GM15510 (cell line): Measurements from ENCODE around the gene SGCA.

ENCODE experiments used
- POLR2A ChIP-seq: IDR thresholded peaks from 3 replicates; pipeline ENCODE4 v1.6.1; 2011; ENCODE audit warnings: borderline replicate concordance; ENCODE audit not compliant: insufficient read length; ENCODE audit errors: extremely low read depth

SGCA gene

GRCh38 chr17:50174444-50174843, 8.6 kb downstream of the SGCA start:
- no peak for TF ChIP-seq POLR2A

- TF ChIP-seq POLR2A = no peak
These were observed 9.4 kb downstream of the SGCA start for GRCh38 chr17:50175035-50175807.

DNA sequence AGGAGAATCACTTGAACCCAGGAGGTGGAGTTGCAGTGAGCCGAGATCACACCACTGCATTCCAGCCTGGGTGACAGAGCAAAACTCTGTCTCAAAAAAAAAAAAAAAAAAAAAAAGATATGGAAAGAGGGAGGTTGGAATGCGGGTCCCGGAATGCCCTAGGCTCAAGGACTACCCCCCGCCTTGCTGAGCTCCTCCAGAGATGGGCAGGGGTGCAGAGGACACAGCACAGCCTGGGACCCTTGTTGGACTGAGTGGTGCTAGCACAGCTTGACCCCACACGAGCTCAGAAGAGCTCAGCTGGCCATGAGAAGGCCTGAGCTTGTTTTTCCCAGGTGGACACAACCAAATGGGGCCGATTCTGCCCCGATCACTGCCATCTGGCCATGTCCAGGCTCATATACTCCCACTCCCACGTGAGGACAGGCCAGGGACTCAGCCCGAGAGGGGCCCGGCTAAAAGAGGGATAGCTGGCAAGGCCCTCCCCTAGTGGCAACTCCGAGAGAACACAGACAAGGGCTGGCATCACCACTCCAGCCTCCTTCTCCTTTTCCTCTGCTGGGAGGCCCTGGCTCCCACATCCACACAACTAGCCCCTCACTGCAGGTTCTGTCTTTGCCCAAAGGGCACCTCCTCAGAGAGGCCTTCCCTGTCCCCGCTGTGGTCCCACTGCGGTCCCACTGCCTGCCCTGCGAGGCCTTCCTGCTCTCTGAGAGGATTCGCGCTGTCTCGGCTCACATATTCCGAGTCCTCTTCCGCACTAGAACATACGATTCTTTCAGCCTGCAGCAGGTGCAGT, 11.0 kb downstream of the SGCA start:
- TF ChIP-seq POLR2A = no peak

DNA sequence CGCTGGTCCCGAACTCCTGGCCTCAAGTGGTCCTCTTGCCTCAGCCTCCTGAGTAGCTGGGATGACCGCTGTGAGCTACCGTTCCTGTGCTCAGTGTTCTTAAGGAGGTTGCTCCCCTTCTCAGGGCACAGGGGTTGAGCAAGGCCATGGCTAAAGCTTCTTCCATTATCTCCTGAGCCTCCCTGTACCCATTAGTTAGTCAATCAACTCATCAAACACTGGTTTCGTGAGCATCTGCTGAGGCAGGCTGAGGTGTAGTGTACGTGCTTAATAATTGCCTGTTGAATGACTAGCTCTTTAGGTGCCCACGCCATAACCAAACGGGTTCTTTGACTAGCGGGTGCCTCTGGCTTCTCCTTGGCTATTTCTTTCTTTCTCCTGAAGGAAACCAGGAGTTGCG, 11.7 kb downstream of the SGCA start:
- no peak for TF ChIP-seq POLR2A

DNA sequence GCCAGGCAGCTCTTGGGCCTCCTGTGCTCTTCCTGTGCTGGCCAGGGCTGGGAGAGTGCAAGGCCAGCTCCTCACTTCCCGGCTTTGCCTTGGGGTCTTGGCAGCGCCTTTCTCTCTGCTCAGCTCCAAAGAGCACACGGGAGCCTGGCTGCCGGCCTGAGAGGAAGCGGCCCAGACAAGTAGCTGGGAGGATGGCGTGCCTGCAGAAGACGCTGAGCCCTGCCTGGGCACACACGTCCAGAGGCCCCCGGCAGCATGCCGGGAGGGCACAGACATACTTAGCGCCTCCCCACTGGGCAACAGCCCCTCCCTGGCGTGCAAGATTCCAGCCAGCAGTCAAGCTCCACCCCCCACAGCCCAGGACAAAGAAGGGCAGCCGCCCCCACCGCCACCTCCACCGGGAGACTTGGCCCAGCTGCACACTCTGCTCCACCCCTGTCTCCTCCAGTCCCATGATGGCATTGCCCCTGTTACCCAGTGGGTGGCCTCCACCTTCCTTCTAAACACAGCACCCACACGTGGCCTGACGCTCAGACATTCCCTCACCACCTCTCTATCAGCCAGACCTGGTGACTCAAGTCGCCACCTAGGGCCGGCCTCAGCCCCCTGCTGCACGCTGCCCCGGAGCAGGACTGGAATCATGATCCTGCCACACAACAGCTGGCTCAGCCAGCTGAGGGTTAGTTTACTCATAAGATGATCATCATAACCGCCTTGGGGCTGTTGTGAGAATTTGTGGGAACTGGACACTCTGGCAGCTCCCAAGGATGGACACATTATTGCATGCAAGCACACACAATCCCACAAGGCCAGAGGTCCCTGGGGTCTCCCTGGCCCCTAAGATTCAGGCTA, 12.4 kb downstream of the SGCA start:
- TF ChIP-seq POLR2A = no peak

- no peak for TF ChIP-seq POLR2A
These were observed 14.3 kb downstream of the SGCA start for GRCh38 chr17:50180111-50180510.

- no peak for TF ChIP-seq POLR2A
These were observed 14.8 kb downstream of the SGCA start for GRCh38 chr17:50180620-50181019.

DNA sequence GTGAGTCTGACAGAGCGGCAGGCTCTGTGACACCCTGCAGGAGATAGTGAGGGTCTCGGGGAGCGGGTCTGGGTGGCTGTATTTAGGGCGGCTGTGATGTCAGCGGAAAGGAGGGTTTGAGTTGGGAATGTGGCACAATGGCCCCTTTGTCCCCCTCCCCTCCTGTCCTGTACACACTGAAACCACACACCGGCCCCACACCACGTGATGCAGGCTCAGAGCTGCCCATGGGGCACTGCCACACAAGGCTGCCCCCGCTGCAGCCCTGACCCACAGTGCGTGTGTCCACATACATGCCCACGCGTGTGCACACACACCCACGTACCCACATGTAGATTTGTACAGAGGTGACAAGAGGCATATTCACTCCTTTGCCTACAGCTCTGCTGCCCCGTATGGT, 15.3 kb downstream of the SGCA start:
- no peak for TF ChIP-seq POLR2A

- no peak for TF ChIP-seq POLR2A
These were observed 16.1 kb downstream of the SGCA start for GRCh38 chr17:50181591-50182560.

DNA sequence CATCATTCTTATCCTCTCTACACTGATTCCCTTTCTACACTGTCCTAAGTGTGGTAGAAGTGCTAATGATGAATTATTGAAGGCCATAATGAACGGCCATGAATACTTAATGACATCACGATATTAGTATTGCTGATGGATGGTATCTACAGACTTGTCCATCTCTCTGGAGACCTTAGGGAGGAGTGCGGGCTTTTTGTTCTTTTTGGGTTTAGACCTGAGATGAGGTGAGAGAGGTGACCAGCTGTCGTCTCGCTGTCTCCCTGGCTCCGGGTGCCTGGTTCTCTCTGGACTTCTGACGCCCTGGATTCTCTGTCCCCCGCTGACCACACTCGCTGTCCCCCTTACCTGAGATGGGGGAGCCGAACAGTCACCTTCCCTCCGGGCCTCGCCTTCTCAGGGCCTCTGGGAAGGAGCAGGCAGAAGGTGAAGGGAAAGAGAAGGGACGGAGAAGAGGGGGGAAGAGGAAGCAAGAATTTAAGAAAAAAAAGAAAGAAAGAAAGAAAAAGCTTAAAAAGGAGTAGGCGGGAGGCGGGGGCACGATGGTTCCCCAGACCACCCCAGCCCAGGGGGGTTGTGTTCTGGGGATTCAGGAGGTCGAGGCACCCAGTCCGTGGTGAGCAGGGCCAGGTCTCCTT, 17.1 kb downstream of the SGCA start:
- no peak for TF ChIP-seq POLR2A

GRCh38 chr17:50183421-50183994, 17.7 kb downstream of the SGCA start:
- TF ChIP-seq POLR2A = no peak

DNA sequence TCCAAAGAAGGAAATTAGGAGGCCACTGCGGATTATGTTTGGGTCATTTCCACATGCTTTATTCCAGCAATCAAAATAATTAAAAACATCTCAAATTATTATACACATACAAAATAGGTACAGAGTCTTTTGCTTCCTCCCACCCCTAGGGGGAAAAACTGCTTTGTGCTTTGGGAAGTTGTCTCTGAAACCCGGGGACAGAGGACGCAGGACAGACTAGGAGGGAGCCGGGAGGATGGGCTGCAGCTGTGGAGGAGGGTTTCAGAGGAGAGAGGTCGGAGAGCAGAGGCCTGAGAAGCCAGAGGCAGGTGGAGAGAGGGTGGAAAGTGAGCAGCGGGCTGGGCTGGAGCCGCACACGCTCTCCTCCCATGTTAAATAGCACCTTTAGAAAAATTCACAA, 18.3 kb downstream of the SGCA start:
- no peak for TF ChIP-seq POLR2A
